Progenitor cell of endocrine pancreas (in vitro differentiated cells): Measurements from ENCODE around the gene GALNT14. TPM values are rescaled to one million over a fixed set of nuclear protein-coding genes. Genes with fewer than 3 reads are reported as not detected.

Source experiments
- DNase-seq: peaks from one replicate; pipeline ENCODE4 v3.0.0; 2021; ENCODE audit warnings: low spot score; ENCODE audit not compliant: unreplicated experiment
- H3K27ac Mint-ChIP-seq: 2 replicates; pipeline ENCODE4 v1.8.0; 2021; ENCODE audit warnings: mild to moderate bottlenecking, moderate library complexity, mixed read lengths
- H3K27me3 Mint-ChIP-seq: 2 replicates; pipeline ENCODE4 v1.8.0; 2021; ENCODE audit warnings: mixed read lengths
- H3K36me3 Mint-ChIP-seq: 2 replicates; pipeline ENCODE4 v1.8.0; 2022; ENCODE audit warnings: mixed read lengths; ENCODE audit not compliant: insufficient read depth
- H3K4me1 Mint-ChIP-seq: 2 replicates; pipeline ENCODE4 v1.8.0; 2021; ENCODE audit warnings: low read depth, mixed read lengths
- H3K4me3 Mint-ChIP-seq: 2 replicates; pipeline ENCODE4 v1.8.0; 2021; ENCODE audit warnings: low read depth, mild to moderate bottlenecking, moderate library complexity, mixed read lengths
- H3K9me3 Mint-ChIP-seq: 2 replicates; pipeline ENCODE4 v1.8.0; 2021; ENCODE audit warnings: low read depth, mixed read lengths
- CTCF ChIP-seq: fragments of 200-600 bp; sonication (generic); IDR thresholded peaks from one replicate; pipeline ENCODE4 v1.5.0; 2021; ENCODE audit warnings: antibody characterized with exemption, mild to moderate bottlenecking; ENCODE audit not compliant: unreplicated experiment
- total RNA-seq: library from RNA; stranded (reverse); gene quantifications from 2 replicates; pipeline ENCODE4 v1.2.1, GENCODE V29; 2021

The GALNT14 gene
- total RNA-seq, 1 donor from 2014 or later: 0.91 TPM

GRCh38 chr2:30956995-30957394 is 181.2 kb downstream of the GALNT14 start:
- H3K27ac Mint-ChIP-seq: no peak overlapping the region
- no peaks in the 10 kb centered on the region for H3K9me3 Mint-ChIP-seq
- H3K4me3 Mint-ChIP-seq: no peak overlapping the region
- TF ChIP-seq CTCF: no peak
- no peaks in the 10 kb centered on the region for H3K4me1 Mint-ChIP-seq
- no peak for DNase-seq
- H3K27me3 Mint-ChIP-seq: peaks cover 10% of the 10 kb centered on the region
- no peaks in the 10 kb centered on the region for H3K36me3 Mint-ChIP-seq

DNA sequence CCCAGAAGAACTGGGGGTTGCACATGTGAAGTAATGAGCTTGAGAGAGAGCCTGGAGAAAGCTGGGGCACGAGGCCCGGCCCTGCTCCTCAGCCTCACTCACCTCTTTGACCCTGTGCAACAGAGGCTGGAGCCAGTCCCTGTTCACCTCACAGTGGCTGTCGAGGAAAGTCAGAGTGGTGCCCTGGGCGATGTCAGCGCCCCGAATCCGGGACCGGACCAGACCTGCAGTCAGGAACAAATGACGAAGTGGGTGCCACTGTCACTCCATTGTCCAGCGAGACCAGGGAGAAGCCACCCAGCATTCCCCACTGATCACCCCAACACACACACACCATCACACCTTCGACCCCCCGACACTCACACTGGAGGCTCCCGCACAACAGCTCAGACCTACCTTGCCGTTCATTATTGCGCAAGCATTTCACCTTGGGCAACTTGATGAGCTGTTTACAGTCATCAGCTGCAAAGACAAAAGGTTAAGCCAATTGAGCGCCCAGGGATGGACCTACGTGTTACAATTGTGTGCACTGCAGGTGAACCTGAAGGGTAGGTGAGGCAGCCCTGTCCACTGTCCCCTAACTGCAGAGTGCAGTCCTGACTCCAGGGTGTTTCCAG is 182.6 kb downstream of the GALNT14 start:
- no peak for TF ChIP-seq CTCF
- Mint-ChIP-seq H3K27ac (no peak overlapping the region), H3K4me1 (no peaks in the 10 kb centered on the region), H3K27me3 (peaks cover 10% of the 10 kb centered on the region), H3K4me3 (no peak overlapping the region), H3K9me3 (no peaks in the 10 kb centered on the region), H3K36me3 (no peaks in the 10 kb centered on the region)
- DNase-seq: no peak

DNA sequence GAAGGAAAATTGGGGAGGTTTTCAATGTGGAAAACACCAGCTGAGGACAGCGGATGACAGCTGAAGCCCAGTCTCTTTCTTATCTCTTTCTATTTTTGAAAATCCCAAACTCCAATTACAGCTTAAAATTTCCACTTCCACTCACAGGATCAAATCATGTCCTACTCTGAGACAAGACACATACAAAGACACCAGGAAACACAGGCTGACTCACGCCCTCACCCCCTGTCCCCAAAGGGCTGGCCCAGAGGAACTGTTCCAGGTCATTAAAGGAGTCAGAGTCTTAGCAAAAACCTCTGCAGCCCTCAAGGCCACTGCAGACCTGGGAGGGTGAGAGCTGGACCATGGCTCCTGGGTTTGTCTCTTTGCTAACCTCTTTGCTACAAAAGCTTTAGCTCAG is 187.9 kb downstream of the GALNT14 start:
- no peaks in the 10 kb centered on the region for H3K27me3 Mint-ChIP-seq
- no peaks in the 10 kb centered on the region for H3K9me3 Mint-ChIP-seq
- no peak overlapping the region for H3K27ac Mint-ChIP-seq
- no peaks in the 10 kb centered on the region for H3K36me3 Mint-ChIP-seq
- TF ChIP-seq CTCF: no peak
- no peaks in the 10 kb centered on the region for H3K4me1 Mint-ChIP-seq
- H3K4me3 Mint-ChIP-seq: no peak overlapping the region
- no peak for DNase-seq

GRCh38 chr2:30949435-30949834 is 188.8 kb downstream of the GALNT14 start:
- H3K4me1 Mint-ChIP-seq: no peaks in the 10 kb centered on the region
- no peaks in the 10 kb centered on the region for H3K9me3 Mint-ChIP-seq
- H3K4me3 Mint-ChIP-seq: no peak overlapping the region
- no peak for TF ChIP-seq CTCF
- no peak for DNase-seq
- H3K27ac Mint-ChIP-seq: no peak overlapping the region
- H3K36me3 Mint-ChIP-seq: no peaks in the 10 kb centered on the region
- H3K27me3 Mint-ChIP-seq: no peaks in the 10 kb centered on the region

DNA sequence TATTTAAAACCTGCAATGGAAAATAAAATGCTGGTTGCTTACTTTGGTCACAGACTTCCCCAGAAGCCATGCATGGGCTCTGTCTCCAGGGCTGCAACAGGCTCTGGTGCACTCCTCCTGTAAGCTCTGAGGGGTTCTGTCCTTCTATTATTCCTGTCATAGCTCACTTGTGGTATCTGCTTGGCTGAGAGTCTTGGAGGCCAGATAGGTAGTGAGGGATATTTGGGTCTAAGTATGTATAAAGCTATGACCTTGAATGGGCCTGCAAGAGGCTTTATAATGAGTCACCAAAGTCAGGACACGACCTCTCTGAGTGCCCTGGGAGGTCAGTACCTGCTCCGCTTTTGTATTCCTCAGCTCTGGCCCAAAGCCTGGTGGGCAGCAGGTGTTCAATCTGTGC is 189.4 kb downstream of the GALNT14 start:
- Mint-ChIP-seq H3K9me3 (no peaks in the 10 kb centered on the region), H3K4me3 (no peak overlapping the region), H3K4me1 (no peaks in the 10 kb centered on the region), H3K27ac (no peak overlapping the region), H3K36me3 (no peaks in the 10 kb centered on the region), H3K27me3 (no peaks in the 10 kb centered on the region)
- TF ChIP-seq CTCF: no peak
- no peak for DNase-seq
